ENCODE results near the gene TMEM131. TPM values are rescaled to one million over a fixed set of nuclear protein-coding genes. Genes with fewer than 3 reads are reported as not detected.
"Not testable (repeated sequence)": the region's sequence is repeated elsewhere in the genome, so short reads cannot be mapped to it uniquely, and the experiment has no call there.

TMEM131 gene
- total RNA-seq, 1 donor from 2014 or later = 14.7 TPM

DNA sequence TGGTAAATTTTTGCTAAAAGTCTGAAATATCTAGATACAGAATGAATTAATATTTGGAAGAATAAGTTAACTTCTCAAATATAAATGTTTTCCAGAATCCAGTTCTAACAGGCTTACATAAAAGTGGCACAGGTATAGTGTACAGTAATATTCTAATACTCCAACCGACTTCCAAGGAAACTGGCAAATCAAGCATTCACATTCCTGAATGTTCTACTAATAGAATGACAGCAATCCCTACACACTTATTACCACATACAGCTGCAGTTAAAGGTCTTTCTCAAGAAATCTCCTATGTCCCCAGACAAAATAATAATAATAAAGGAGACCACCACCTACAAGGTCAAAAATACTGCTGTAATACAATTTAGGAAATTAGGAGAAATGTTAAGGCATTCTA, 31.9 kb downstream of the TMEM131 start:
- no peak for DNase-seq (ENCODE audit: low spot score)
- ATAC-seq = no peak

DNA sequence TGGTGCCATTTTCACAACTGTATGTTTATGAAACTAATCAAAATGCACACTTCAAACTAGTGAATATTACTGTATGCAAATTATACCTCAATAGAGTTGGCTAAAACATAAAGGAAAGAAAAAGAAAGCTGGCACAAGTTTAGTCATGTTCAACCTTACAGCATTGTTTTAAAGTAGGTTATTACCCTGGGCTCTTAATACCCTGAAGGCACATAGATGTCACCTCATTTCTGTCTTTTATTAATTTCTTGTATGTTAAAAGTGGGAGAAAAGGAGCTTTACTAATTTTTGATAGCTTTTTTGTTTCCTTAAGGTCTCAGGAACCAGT, 32.7 kb downstream of the TMEM131 start:
- no peak for DNase-seq (ENCODE audit: low spot score)
- ATAC-seq = no peak

DNA sequence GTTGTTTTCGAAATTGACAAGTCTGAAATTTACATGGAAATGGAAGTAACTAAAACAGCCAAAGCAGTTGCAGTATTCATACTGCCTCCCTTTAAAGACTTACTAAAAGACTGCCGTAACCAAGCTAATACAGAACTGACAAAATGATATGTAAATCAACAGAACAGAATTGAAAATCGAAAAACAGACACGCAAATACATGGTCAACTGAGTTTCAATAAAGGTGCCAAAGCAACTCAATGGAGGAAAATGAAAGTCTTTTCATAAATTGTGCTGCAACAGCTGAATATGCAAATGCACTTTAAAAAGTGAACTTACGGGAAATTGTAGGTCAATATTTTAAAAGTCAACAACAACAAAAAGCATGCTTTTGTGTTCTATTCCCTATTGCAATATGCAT, 34.2 kb downstream of the TMEM131 start:
- DNase-seq (ENCODE audit: low spot score) = no peak
- no peak for ATAC-seq

DNA sequence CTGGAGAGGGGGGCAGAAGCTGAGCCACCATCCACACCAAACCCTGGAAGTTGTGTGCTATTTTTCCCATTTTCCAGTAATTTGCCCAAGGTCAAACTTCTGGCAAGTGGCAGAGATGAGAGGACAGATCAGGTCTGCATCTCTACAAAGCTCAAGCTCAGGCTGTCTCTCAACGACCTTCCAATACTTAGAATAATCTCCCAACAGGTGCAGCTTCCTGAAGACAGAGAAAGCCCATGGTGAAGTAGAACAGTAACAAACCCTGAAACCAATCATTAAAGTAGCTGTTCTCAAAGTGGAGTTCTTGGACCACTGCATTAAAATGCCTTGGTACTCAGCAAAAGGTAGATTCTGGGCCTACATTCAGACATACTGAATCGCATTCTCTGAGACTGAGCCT, 37.6 kb downstream of the TMEM131 start:
- ATAC-seq = no peak
- DNase-seq (ENCODE audit: low spot score) = no peak

DNA sequence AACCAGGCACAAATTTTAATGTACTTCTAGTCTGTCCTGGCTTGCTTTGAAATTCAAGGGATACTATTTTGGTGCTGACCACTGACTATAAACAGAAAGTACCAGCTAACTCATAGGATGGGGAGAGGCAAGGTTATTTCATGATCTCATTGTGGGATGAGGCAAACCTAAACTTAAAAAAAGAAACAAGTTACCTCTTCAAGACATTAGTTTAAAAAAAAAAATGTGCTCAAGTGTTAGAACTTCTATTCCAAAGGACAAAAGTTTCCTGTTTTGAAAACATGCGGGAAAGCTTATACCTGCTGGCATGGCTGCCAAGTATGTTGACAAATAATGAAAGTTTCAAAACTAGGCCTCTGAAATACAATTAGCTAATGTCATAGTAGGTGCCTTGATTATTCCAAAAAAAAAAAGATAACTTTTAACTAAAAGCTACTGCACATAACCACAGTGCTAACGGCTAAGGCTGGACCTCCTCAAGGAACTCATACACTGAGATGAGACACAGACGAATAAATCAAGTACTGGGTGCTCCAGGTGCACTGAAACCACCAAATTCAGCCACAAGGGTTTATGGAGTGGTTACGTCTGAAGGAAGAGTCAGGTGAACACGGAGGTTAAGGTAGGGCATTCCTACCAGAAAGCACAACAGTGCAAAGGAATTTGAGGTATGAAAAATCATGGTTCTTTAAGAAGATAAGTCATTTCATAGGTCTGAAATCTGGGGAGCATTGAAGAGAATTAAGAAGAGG, 38.1 kb downstream of the TMEM131 start:
- DNase-seq (ENCODE audit: low spot score) (no peak), ATAC-seq (peak; percentile 20)

DNA sequence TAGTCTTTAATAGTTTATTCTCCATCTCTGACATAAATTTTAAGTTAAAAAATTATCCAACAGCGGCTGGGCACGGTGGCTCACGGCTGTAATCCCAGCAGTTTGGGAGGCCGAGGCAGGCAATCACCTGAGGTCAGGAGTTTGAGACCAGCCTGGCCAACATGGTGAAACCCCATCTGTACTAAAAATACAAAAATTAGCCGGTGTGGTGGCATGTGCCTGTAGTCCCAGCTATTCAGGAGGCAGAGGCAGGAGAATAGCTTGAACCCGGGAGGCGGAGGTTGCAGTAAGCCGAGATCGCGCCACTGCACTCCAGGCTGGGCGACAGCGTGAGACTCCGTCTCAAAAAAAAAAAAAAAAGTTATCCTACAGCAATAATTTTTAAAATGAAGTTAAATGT, 39.0 kb downstream of the TMEM131 start:
- not testable (repeated sequence) for ATAC-seq; DNase-seq (ENCODE audit: low spot score)

DNA sequence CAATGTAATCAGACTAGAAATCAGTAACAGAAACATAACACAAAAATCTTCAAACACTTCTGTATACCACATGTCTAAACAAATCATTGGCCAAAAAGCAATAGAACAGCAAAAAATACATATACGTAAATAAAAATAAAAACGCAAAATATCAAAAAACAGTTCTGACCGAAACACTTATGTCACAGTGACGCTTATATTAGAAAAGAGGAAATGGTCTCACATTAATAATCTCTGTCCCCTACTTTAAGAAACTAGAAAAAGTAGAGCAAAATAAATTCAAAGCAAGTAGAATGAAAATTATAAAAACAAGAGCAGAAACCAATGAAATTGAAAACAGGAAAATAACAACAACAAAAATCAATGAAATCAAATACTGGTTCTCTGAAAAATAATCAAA, 41.9 kb downstream of the TMEM131 start:
- ATAC-seq = no peak
- no peak for DNase-seq (ENCODE audit: low spot score)

DNA sequence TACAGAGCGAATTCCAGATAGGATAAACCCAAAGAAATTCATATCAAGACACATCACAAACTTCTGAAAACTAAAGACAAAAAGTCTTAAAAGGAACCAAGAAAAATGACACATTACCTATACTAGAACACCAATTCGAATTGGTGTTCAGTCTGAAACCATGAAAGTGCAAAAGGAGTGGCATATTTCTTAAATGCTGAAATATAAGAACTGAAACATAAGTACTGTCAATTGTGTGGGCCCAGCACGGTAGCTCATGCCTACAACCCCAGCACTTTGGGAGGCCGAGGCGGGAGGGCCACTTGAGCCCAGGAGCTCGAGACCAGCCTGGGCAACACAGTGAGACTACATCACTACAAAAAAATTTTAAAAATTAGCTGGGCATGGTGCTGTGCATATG, 43.4 kb downstream of the TMEM131 start:
- ATAC-seq (no peak), DNase-seq (ENCODE audit: low spot score) (no peak)

DNA sequence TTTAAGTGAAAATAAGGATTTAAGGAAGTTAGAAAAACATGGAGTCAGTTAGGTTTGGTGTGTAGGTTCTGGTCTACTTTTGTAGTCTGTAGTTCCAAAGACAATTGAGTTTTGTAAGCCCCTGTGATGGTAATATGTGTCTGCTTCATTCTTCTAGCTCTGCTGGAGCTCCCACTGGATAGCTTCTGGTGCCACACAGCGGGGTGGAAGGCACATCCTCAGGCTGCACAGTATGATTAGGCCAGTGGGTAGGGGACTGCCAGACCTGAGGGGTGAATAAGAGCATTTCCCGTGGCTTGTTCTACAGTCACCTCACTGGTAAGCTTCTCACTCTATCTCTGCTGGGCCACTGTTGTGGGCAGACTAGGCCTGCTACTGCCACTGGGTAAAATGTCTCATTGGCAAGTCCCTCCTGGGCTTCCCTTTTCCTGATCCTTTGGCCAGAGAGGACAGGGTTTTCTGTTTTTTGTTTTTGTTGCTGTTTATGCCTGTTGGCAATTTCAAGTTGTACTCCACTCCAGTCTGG, 44.5 kb downstream of the TMEM131 start:
- DNase-seq (ENCODE audit: low spot score) (no peak), ATAC-seq (no peak)

DNA sequence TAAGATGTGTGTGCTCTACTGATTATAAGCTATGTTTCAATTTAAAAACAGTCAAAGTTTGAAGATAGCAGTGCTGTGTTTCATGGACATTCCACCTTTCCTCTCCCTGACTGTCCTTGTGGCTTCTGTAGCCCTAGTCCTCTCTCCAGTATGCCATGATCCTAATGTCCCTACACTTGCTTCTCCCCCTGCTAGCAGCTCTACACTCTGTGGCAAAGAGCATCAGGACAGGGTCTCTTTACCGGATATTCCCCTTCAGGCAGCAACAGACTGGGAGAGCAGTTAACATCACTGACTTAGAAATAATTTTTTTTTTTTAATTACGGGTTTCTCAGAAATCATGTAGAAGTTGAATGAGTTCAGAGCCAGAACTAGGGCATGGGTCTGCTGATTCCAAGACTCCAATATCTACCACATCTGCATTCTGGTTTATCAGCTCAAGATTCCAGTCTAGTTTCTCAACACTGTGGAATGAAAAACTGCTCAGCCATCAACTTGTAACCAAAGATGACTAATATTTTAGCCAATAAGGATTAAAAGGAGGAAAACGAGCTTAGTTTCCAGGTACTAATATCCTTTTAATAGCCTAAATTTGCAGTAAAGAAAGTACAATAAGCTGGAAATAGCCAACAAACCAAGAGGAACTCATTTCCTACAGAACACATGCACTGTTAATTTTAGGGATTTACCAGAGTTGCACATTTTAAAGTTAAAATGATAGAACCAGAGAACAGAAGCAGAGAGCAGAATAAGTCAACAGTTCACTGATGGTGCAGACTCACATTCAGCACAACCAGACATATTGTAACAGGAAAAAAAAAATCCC, 45.2 kb downstream of the TMEM131 start:
- DNase-seq (ENCODE audit: low spot score) (no peak), ATAC-seq (no peak)

DNA sequence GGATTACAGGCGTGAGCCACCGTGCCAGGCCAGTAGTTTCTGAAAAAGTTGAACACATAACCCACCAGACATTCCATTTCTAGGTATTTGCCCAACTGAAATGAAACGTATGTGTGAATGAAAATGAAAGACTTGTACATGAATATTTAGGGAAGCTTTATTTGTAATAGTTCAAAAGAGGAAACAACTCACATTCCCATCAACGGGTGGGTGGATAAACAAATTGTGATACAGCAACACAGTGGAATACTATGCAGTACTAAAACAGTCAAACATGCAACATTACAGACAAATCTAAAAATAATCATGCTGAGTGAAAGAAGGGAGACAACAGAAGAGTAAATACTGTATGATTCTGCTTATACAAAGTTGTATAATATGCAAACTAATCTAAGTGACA, 46.8 kb downstream of the TMEM131 start:
- ATAC-seq (no peak), DNase-seq (ENCODE audit: low spot score) (no peak)

DNA sequence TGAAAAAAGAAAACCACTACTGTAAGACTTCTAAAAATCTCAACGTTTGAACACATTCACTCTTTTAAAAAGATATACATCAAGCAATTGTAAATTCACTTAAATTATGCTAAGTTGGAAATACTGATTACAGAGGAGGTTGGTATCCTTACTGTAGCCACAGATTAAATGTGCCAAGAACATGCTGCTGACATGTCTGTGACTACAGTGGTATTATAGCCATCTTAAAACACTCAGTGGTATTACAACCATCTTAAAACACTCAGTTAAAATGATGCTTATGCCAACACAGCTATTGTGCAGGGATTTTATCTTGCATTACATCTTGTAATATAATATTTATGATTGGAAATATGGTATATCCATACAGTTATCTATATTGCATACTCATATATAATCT, 50.0 kb downstream of the TMEM131 start:
- DNase-seq (ENCODE audit: low spot score) (no peak), ATAC-seq (no peak)

DNA sequence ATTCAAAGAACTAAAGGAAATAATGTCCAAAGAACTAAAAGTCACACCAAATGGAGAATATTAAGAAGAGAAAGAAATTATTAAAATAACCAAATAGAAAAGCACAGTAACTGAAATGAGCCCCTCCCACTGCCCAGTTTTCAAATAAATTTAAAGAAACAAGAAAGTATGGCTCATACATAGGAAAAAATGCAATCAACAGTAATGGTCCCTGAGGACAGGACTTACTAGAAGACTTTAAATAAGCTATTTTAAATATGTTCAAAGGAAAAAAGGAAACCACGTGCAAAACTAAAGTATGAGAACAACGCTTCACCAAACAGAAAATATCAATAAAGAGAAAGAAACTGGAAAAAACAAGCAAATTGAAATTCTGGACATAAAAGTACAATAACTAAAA, 58.9 kb downstream of the TMEM131 start:
- ATAC-seq (no peak), DNase-seq (ENCODE audit: low spot score) (no peak)

DNA sequence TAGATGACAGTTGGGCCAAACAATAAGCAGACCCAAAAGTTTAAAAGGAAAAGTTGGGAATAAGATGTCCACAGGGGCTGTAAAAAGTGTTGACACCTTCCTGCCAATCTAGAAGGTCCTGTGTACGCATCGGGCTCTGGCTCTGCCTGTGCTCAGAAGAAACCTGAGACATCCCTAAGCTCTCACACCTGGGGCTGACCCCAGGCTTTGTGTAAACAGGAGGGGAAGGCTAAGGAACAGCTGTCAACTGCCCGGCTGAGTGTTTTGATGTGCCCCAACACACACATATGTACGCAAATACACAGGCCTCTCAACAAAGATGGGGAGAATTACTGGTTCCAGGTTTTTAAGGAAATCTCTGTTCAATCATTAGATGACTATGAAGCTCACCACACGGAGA, 59.5 kb downstream of the TMEM131 start:
- no peak for DNase-seq (ENCODE audit: low spot score)
- ATAC-seq = peak; percentile 53

DNA sequence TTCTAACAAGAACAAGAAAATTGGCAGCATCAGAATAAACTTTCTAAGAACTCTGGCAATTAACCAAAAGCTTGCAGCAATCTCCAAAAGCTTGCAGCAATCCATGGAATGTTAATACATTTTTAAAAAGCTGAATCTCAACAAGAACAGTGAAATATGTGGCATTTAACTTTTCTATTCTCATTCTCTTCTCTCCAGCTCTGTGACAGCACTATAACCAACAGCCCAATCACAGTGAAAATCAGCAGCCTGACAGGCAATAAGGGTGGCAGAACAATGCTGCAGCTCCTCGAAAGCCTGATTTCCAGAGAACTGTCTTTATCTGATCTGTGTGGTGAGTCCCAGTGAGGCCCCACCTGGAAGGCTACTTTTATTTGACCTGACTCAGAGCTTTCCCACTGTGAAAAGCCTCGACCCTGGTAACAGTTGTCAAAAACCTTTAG, 60.0 kb downstream of the TMEM131 start:
- DNase-seq (ENCODE audit: low spot score) = no peak
- peak; percentile 80 for ATAC-seq

DNA sequence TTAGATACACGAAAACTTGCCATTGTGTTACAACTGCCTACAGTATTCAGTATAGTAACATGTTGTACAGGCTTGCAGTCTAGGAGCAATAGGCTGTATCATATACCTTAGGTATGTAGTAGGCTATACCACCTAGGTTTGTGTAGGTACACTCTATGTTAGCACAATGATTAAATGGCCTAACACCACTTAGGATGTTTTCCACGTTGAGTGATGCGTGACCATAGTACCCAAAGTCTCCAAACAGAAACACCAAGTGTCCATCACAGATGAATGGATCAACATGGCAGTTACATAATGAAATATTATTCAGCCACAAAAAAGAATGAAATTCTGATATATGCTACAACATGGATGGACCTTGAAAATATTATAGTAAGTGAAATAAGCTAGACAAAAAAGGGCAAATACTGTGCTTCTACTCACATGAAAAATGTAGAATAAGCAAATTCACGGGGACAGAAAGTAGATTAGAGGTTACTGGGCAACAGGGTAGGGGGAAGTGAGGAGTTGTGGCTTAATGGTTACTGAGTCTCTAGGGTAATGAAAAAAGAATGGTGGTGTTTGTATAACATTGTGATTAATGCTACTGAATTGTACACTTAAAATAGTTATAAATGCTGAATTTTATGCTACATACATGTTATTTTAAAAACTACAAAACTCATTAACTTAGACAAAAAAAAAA, 62.6 kb downstream of the TMEM131 start:
- ATAC-seq = no peak
- DNase-seq (ENCODE audit: low spot score) = no peak

DNA sequence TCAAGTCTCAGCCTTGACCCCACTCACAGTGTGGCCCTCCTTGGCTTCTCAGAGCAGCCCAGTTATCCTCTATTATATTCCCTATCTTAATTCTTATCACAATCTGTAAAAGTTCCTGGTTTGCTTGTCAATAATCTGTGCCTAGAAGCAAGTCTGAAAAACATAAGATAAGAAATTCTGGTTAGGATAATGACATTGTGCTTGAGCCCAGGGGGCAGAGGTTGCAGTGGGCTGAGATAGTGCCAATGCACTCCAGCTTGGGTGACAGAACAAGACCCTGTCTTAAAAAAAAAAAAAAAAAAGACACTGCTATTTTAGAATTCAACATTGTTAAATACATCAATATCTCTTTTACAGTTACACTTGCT, 63.9 kb downstream of the TMEM131 start:
- DNase-seq (ENCODE audit: low spot score) (no peak), ATAC-seq (no peak)

DNA sequence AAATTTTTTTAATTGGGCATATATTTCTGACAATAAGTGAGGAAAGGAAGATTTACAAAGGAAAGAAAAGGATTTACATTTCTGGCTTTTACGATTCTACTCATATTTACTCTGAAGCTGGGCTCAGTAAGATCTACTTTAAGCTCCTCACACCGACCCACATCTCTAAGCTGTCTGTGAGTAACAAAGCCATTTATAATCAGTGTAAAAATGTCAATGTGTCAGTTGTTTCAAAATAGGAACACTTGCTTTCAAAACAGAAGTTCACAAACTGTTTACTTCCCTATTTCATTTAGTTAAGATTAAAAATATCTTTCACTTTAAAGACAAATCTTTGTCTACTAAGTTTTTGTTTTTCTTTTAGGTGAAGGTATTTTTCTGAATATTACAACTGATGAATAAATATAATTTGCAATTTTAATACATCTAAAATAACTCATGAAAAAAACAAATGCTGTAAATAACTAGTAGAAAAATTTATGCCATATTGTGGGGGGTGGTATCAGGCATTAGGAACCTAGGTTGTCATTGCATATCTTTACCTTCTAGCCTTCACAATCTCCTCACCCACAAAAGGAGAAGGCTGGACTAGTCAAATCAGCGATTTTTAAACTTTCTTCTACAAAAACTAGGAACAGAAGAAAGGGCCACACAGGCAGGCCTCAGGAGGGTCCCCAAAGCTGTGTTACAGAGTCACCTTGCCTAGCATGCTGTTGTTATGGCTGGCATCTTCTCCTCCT, 64.5 kb downstream of the TMEM131 start:
- ATAC-seq = no peak
- DNase-seq (ENCODE audit: low spot score) = no peak

DNA sequence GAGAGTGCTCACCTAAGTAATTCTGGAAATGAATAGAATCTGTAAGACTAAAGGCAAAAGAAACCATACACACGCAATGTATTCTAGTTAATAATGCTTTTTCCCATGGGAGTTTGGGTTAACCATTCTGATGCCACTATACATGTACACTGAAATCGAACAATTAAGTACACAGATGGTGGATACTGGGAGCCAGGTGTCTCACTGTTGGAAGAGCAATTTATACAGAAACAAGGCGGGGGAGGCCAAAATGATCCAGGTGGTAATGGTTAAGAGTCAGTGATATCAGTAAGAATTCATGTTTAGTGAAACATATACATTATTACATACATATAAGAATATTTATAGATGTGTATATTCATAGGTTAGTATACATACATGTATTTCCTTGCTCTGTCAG, 67.2 kb downstream of the TMEM131 start:
- no peak for DNase-seq (ENCODE audit: low spot score)
- ATAC-seq = no peak

DNA sequence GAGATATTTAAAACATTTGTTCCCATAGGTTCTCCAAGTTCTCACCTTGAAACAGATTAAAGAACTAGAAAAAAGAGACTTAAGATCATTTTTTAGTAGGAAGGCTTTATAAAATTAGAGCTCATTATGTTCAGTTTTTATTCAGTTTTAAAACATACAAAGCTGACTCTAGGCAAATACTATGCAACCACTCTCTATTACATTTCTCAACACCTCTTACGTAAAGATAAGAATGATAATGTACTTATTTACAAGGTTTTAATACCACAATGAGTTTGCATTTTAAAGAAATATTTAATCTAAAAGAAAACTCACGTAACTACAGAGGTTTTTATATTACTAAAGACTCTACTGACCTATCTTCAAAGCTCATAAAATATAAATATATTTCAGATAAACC, 68.8 kb downstream of the TMEM131 start:
- no peak for ATAC-seq
- no peak for DNase-seq (ENCODE audit: low spot score)

DNA sequence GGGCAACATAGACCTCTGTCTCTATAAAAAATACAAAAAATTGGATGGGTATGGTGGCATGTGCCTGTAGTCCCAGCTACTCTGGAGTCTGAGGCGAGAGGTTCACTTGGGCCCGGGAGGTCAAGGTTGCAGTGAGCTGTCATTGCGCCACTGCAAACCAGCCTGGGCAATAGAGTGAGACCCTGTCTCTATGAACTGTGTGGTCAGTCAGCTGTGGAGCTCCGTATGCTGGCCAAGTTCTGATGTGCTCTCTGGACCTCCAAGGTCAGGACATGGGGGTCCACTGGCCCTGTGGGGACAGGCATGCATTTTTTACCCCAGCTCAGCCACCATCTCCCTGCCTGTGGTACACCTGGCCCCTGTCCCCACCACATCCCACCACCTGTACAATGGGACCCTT, 71.6 kb downstream of the TMEM131 start:
- no peak for ATAC-seq

More for the DNA sequence above, 71.6 kb downstream of the TMEM131 start:
- DNase-seq (ENCODE audit: low spot score) = no peak
